Omental fat pad (tissue), 4 donors: ENCODE results near the gene NAV3. TPM values are rescaled to one million over a fixed set of nuclear protein-coding genes. Genes with fewer than 3 reads are reported as not detected.

Source experiments
- ATAC-seq: fragments of 150-250 bp; one replicate; pipeline ENCODE4 v1.9.1; 2016; ENCODE audit warnings: mild to moderate bottlenecking, moderate library complexity; ENCODE audit not compliant: low FRiP score
- DNase-seq: peaks from one replicate; pipeline ENCODE4 v3.0.0-alpha.2; 2019; ENCODE audit warnings: low spot score
- total RNA-seq, 4 donors: library from RNA; depleted of rRNA; stranded (reverse); fragments of >200 nt; gene quantifications; one replicate each; pipeline ENCODE4 v1.1.0, GENCODE V29; 2016
- TF ChIP-seq, protein P1 (sequence below), 3 donors: fragments of 450-650 bp; IDR thresholded peaks; one replicate each; pipeline ENCODE4 v1.5.1; 2016 to 2017; ENCODE audit warnings: antibody characterized with exemption in 3 of 3, mild to moderate bottlenecking in 3 of 3, moderate library complexity in 2 of 3

Gene NAV3
- total RNA-seq, 4 donors from 2014 or later: 12.5 to 24.3 (median 15.3) TPM

DNA sequence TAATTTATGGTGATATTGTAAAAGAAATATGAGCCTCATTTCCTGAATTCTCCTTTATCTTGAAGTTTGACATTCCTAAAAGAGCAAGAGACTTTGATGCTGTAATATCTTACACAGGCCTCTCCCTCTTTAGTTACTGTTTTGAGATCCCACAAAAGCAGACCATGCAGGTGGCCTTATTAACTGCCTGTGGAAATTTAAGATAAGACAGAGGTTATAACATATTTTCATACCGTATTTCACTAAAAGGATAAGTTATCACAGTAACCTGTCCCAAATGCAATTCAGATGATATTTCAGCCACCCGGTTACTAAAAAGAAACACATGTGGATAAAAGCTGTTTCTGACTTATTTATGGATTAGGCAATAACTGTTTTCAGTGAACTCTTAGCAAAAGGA is 150.1 kb downstream of the NAV3 start:
- ATAC-seq (no peak), DNase-seq (no peak)
- TF ChIP-seq, protein P1, sequence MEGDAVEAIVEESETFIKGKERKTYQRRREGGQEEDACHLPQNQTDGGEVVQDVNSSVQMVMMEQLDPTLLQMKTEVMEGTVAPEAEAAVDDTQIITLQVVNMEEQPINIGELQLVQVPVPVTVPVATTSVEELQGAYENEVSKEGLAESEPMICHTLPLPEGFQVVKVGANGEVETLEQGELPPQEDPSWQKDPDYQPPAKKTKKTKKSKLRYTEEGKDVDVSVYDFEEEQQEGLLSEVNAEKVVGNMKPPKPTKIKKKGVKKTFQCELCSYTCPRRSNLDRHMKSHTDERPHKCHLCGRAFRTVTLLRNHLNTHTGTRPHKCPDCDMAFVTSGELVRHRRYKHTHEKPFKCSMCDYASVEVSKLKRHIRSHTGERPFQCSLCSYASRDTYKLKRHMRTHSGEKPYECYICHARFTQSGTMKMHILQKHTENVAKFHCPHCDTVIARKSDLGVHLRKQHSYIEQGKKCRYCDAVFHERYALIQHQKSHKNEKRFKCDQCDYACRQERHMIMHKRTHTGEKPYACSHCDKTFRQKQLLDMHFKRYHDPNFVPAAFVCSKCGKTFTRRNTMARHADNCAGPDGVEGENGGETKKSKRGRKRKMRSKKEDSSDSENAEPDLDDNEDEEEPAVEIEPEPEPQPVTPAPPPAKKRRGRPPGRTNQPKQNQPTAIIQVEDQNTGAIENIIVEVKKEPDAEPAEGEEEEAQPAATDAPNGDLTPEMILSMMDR (IDR thresholded peaks at IDR 0.05): no peak

DNA sequence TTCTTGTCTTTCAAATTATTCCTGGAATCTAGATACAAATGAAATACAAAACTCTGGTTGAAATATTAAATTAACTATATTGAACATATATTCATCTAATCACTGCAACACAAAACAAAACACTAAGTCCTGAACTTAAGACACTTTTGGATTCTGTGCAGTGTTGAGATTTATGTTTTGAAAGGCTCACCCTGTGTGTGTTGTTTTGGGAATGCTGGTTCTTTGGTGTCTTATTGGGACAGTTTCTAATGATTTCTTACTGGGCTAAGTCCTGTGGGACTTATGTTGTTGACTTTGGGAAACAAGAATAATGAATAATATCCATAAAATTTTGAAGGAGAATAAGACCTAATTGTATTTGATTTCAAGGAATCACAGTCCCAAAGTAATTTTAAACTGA is 153.2 kb downstream of the NAV3 start:
- ATAC-seq: no peak
- TF ChIP-seq, protein P1 (IDR thresholded peaks at IDR 0.05): no peak
- no peak for DNase-seq

DNA sequence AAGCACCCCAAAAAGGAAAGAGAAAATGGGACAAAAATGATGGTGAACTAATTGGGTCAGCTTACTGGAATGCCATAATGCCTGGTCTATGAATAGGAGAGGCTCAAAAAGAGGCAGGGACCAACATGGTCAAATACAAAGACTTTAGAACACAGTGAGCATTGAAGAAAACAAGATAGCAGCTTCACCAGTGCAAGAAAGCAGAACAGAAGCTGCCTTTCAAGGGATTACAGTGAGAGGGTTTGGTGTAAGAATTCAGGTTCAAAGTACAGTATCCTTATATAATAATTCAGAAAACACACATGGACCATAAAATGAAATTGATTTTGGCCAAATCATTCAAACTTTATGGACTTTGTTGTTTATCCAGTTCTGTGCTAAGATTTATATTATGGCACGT is 162.1 kb downstream of the NAV3 start:
- DNase-seq (no peak), ATAC-seq (no peak)
- TF ChIP-seq, protein P1 (IDR thresholded peaks at IDR 0.05): no peak

DNA sequence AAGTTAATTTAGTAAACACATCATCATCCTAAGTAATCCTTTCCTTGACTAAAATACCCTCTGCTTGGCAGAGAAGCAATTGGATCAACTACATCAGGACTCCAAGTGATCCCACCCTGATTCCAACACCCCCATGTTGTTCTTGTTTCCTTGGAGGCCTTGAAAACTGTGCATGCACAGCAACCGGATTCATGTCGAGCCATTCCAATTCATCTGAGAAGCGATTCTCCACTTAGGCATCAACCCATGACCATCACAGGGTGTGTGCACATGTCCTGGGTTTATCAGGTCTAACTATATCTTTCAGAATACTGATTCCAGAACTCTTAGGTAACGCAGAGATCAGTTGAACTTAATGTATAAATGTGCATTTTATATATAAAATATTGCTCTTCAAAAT is 163.0 kb downstream of the NAV3 start:
- DNase-seq: no peak
- TF ChIP-seq, protein P1 (IDR thresholded peaks at IDR 0.05): no peak
- no peak for ATAC-seq

DNA sequence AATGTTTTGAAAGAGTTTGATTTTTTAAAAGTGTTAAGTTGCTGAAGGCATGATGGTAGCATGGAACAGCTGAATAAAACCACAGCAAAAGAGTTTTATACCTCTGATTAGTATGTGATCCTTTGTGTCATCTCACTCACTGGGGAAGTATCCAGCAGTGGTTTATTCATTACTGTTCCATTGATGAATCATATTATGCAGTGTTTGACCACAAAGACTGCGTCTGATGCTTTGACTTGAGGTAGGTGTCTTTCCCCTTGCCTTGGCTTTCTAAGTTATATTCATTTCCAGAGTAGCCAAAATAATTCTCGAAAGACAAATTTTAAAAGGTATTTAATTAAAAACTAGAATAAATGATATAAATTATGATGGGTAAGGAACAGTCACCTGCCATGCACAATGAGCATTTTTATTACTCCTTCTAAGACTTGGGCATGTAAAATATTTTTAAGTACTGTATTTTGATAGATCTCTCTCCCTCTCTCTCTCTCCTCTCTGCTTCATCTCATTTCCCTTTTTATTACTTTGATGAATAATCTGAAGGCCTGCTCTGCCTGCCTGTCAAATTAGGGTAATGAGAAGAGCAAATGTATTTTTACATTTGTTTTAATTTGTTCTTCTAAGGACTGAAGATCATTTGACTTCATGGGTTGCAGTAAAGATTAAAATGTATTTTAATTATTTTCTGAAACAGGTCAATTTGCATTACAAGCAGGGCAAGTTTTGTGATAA is 164.9 kb downstream of the NAV3 start:
- TF ChIP-seq, protein P1 (IDR thresholded peaks at IDR 0.05): no peak
- ATAC-seq (no peak), DNase-seq (no peak)

DNA sequence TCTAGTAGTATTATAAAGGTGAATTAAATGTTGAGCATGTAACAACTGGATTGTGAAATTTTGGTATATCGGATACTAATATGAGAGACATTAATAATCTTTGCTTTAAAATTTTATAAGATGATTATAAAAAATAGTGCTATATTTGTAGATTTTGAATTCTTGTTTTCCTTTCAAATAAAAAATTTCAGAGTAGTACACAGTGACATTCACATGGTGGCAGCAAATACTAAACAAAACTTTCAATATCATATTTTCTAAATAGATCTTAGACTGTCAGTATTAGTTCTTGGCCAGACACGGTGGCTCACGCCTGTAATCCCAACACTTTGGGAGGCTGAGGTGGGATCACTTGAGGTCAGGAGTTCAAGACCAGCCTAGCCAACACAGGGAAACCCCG is 166.0 kb downstream of the NAV3 start:
- no peak for ATAC-seq
- TF ChIP-seq, protein P1 (IDR thresholded peaks at IDR 0.05): no peak

DNA sequence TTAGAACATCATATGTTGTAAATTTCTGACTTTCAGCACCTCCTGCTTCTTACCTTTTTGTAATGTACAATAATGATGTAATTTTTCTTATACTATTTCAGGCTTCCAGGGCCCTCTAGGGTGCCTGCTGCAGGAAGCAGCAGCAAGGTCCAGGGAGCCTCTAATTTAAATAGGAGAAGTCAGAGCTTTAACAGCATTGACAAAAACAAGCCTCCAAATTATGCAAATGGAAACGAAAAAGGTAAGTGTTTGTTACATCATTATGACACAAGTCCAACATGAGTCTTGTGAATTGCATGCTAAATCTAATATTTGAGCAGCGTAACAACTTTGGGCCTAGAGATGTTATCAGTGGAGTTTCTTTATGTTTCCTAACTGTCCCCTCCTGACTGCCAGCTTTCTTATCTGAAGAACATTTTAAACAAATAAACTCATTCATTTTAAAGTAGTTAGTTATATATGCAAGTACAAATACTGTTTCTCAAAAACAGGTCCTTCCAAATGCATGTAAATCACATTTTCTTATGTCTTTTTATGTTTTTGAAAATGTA is 167.6 kb downstream of the NAV3 start:
- TF ChIP-seq, protein P1 (IDR thresholded peaks at IDR 0.05): no peak
- ATAC-seq (no peak), DNase-seq (no peak)

More for the DNA sequence above, 166.0 kb downstream of the NAV3 start:
- DNase-seq: no peak
